Measurements from ENCODE around the gene FLYWCH2. TPM values are rescaled to one million over a fixed set of nuclear protein-coding genes. Genes with fewer than 3 reads are reported as not detected.

The FLYWCH2 gene
- total and polyA plus RNA-seq, 2 of the 8 experiments (the other 6 are each of a cell fraction or from before 2014, with no cell fraction given) = 16.4 to 30.7 TPM

DNA sequence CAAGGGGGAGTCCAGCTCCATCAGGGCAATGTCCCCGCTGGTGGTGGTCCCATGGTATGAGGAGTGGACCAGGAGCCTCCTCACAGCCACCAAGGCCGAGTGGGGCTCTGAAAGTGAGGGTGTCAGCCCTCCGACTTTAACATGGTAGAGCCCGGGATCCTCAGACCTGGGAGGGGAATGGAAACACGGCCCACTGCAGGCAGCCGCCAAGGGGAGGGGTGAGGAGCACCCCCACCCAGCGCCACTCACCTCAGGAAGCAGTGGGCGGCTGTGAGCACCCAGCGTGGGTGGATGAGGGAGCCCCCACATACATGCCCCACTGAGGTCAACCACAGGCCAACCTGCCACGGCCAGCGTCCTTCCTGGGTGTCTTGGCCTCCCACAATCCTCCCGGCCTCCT is 42.1 kb upstream of the FLYWCH2 start:
- WGBS, 2 experiments (ENCODE audit: extremely low coverage in 1 of 2, insufficient coverage in 1 of 2, insufficient read length in 1 of 2, insufficient replicate concordance in 2 of 2, low coverage in 1 of 2, low lambda C conversion rate in 2 of 2, missing lambda C conversion rate in 1 of 2) = 89% methylated on average over 12 of the region's 12 CpGs; no CpG with 5 or more reads in 1 of the 2 experiments
- no peak overlapping the region for H3K4me3 ChIP-seq (ENCODE audit: extremely low read depth in 1 of 4, insufficient read depth in 2 of 4, low read depth in 3 of 4, low read length in 4 of 4)
- no peak overlapping the region for H3K9ac ChIP-seq (replicated peaks in 1 of 4; ENCODE audit: extremely low read depth in 1 of 4, low read depth in 3 of 4, low read length in 3 of 4)
- H3K14ac ChIP-seq (ENCODE audit: insufficient read length) = no peak overlapping the region
- TF ChIP-seq SP4 (IDR thresholded peaks at IDR 0.05; ENCODE audit: low read length) (no peak), KDM1A (IDR thresholded peaks at IDR 0.05; ENCODE audit: borderline replicate concordance, low read length) (no peak), HDAC2 (IDR thresholded peaks at IDR 0.05; ENCODE audit: borderline replicate concordance in 1 of 2, low read depth in 2 of 2, low read length in 2 of 2) (no peak), E2F6 (IDR thresholded peaks at IDR 0.05) (no peak), RBBP5 (IDR thresholded peaks at IDR 0.05; ENCODE audit: borderline replicate concordance, low read depth, low read length) (no peak), CTBP2 (IDR thresholded peaks at IDR 0.05; ENCODE audit: borderline replicate concordance, insufficient read depth, insufficient read length, low read length) (no peak), SRF (IDR thresholded peaks at IDR 0.05; ENCODE audit: low read depth, low read length) (no peak), CHD1 (IDR thresholded peaks at IDR 0.05; ENCODE audit: low read depth, low read length) (no peak), PHF8 (conservative IDR thresholded peaks at IDR 0.05; ENCODE audit: low read depth, low read length) (no peak), TBP (IDR thresholded peaks at IDR 0.05; ENCODE audit: low read depth, low read length) (no peak), POU5F1 (IDR thresholded peaks at IDR 0.05; ENCODE audit: low read depth, low read length) (no peak), MAFK (IDR thresholded peaks at IDR 0.05; ENCODE audit: low read depth, low read length) (no peak)
- H4K8ac ChIP-seq (ENCODE audit: extremely low read depth, insufficient read depth, low read length) = no peak overlapping the region
- H3K9me3 ChIP-seq (ENCODE audit: insufficient read depth in 2 of 2, low read depth in 1 of 2, low read length in 1 of 2) = no peaks in the 10 kb centered on the region
- no peak overlapping the region for H4K5ac ChIP-seq (ENCODE audit: insufficient read length, low read depth, low read length)
- no peak overlapping the region for H3K18ac ChIP-seq (ENCODE audit: extremely low read depth, low read length)
- no peak overlapping the region for H3K4me2 ChIP-seq (ENCODE audit: insufficient read depth in 1 of 2, low read depth in 2 of 2, low read length in 2 of 2)
- DNase-seq (ENCODE audit: low read depth in 1 of 2, low spot score in 2 of 2) = no peak
- ChIA-PET CTCF (ENCODE audit: partially characterized antibody) (interaction anchor here (1.0 to 3.9 kb wide), 5 partner anchors 11 to 124 kb away, joined by 3 to 90 read pairs (median 53); no protein-coding TSS in a partner anchor), POLR2A (ENCODE audit: partially characterized antibody) (interaction anchor here (1.7 kb wide), 1 partner anchor 14 kb away, joined by 4 read pairs; no protein-coding TSS in a partner anchor)
- H3K4ac ChIP-seq (replicated peaks; ENCODE audit: insufficient read length, low read depth, low read length) = no peak overlapping the region
- H3K56ac ChIP-seq (replicated peaks; ENCODE audit: insufficient read length, low read depth, low read length) = no peak overlapping the region
- no peak for FAIRE-seq
- H3K23me2 ChIP-seq (ENCODE audit: low read depth, low read length) = peaks cover 10% of the 10 kb centered on the region; the same call in 1 of the 2 replicates
- no peak overlapping the region for H2BK20ac ChIP-seq (ENCODE audit: low read length)
- H2AFZ ChIP-seq (ENCODE audit: low read length) = no peak overlapping the region
- H3K36me3 ChIP-seq (ENCODE audit: control insufficient read depth in 2 of 4, insufficient read depth in 4 of 4, low read length in 3 of 4) = no peaks in the 10 kb centered on the region
- peaks cover 0 to 2% of the 10 kb centered on the region in 2 experiments for H4K20me1 ChIP-seq (replicated peaks in 1 of 2; ENCODE audit: control insufficient read depth in 1 of 2, insufficient read depth in 2 of 2, low read length in 2 of 2)
- H3K79me2 ChIP-seq (ENCODE audit: control insufficient read depth in 1 of 2, insufficient read depth in 2 of 2, low read length in 2 of 2) = no peaks in the 10 kb centered on the region
- H3K27ac ChIP-seq (ENCODE audit: low read depth, low read length) = no peak overlapping the region
- no peak overlapping the region for H3K23ac ChIP-seq (ENCODE audit: insufficient read length)
- H2BK12ac ChIP-seq (ENCODE audit: low read depth, low read length) = no peak overlapping the region
- peaks cover 0 to 8% (median 3%) of the 10 kb centered on the region in 4 experiments; a peak in 5 of 7 replicates for H3K4me1 ChIP-seq (replicated peaks in 1 of 4; ENCODE audit: control insufficient read depth in 3 of 4, insufficient read depth in 4 of 4, low read length in 3 of 4)
- H4K91ac ChIP-seq (replicated peaks; ENCODE audit: insufficient read length, low read length) = no peak overlapping the region
- H2AK5ac ChIP-seq (ENCODE audit: low read depth, low read length) = no peak overlapping the region
- H2BK15ac ChIP-seq (ENCODE audit: low read length) = no peak overlapping the region
- no peaks in the 10 kb centered on the region for H3K79me1 ChIP-seq (ENCODE audit: low read depth, low read length)
- no peak overlapping the region for H2BK120ac ChIP-seq (replicated peaks; ENCODE audit: low read depth, low read length)
- H3K27me3 ChIP-seq (replicated peaks in 1 of 4; ENCODE audit: control insufficient read depth in 3 of 4, extremely low read depth in 1 of 4, insufficient read depth in 3 of 4, low read length in 3 of 4) = peaks cover 0 to 6% (median 2%) of the 10 kb centered on the region in 4 experiments; a peak in 4 of 7 replicates
- no peak overlapping the region for H2BK5ac ChIP-seq (ENCODE audit: low read depth, low read length)
